NCI-H1048 (cell line): Measurements from ENCODE around the gene SARNP.
A peak's percentile ranks its signal among the peaks of the same experiment; 100 is the strongest.
"Not testable (repeated sequence)": the region's sequence is repeated elsewhere in the genome, so short reads cannot be mapped to it uniquely, and the experiment has no call there.

Experiments used
- DNase-seq: peaks from one replicate; lab custom pipeline; 2025; lab: John Stamatoyannopoulos, UW

SARNP gene

DNA sequence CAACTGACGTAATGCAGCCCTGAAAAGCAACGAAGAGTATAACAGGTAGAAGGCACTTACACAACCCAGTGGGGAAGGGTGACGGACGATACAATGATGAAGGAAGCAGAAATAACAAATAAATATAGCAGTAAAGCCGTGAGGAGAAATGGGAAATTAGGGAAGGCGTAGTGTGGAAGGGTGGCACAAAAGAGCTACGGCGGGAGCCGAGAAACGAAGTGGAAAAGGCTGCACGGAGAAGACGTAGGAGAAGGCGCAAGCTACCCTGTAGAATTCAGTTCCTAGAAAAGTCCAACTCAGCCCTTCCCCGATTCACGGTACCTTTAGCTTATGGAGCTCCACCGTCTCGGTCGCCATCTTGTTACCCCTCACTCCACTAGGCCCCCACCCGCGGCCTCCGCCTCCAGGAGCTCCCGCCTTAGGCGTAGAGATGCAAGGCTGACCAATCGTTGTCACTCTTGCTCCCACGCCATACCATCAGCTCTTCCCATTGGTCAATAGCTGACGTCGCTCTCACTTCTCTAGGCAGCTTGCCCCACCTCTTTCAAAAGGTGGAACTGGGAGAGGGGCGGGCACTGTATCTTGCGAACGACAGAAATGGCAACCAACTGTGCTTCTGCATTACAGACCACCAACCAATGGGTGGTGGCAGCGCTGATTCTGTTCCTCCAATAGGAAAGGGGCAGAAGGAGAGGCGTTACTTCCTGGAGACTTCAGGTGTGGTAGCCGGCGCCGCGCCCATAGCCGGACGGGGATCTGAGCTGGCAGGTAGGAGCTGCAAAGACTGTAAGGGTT, at the start of gene SARNP, which contains the start of gene ORMDL2:
SARNP (minus strand) TSS at position 380 of the 795 bp plus-strand sequence; CDS start at position 357, 23 bp downstream.
ORMDL2 (plus strand) TSS at position 697 of the 795 bp plus-strand sequence. CDS start 959 bp downstream, outside the sequence.
- DNase-seq, result peak; percentile 99

DNA sequence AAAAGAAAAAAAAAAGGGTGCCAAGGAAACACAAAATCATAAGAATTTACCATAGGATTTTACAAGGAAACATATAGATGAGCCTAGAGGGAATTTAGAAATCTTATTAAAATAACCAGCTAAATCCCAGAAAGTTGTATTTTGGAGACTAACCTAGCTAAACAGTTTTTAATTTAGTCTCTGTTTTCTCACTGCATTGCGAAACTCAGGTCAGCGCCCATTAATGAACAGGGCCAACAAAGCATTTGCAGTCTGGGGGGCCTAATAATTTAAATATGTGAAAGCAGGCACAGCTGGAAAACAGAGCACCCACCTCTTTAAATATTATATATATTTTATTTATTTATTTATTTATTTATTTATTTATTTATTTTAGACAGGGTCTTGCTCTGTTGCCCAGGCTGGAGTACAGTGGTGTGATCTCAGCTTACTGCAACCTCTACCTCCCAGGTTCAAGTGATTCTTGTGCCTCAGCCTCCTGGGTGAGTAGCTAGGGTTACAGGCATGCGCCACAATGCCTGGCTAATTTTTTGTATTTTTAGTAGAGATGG, 49.0 kb upstream of the SARNP start:
- not testable (repeated sequence) for DNase-seq

DNA sequence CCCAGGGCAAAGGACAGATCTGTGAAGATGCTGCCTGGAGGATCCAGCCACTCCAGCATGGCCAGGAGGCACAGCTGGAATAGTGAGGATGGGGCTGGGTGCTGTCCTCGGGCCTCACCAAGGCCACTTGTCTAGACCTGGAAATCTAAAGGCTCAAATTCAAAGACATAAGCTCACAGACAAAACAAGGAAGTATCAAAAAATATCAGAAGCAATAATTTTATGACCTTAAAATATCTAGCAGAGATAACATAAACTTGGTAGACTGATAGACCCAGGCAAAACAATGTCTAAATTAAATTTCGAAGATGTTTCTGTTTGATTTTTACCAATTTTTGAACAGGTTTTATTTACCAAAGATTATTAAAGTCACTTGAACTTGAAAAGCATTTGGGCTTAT, 47.8 kb upstream of the SARNP start:
- no peak for DNase-seq

- DNase-seq, result not testable (repeated sequence)
Observed at GRCh38 chr12:55862931-55863330, 45.4 kb upstream of the SARNP start.

GRCh38 chr12:55862286-55862685, 44.8 kb upstream of the SARNP start:
- no peak for DNase-seq

GRCh38 chr12:55861871-55862270, 44.3 kb upstream of the SARNP start:
- DNase-seq, result no peak

GRCh38 chr12:55861396-55861795, 43.9 kb upstream of the SARNP start:
- no peak for DNase-seq

DNA sequence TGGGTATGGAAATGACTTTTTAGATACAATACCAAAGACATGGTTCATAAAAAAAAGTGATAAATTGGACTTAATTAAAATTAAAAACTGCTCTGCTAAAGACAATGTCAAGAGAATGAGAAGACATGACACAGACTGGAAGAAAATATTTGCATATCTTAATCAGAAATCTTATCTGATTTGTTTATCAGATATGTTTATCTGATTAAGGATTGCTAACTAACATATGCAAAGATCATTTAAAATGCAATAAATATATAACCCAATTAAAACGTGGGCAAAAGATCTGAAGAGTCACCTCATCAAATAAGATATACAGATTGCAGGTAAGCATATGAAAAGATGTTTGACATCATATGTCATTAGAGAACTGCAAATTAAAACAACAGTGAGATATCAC, 35.2 kb upstream of the SARNP start:
- no peak for DNase-seq

DNA sequence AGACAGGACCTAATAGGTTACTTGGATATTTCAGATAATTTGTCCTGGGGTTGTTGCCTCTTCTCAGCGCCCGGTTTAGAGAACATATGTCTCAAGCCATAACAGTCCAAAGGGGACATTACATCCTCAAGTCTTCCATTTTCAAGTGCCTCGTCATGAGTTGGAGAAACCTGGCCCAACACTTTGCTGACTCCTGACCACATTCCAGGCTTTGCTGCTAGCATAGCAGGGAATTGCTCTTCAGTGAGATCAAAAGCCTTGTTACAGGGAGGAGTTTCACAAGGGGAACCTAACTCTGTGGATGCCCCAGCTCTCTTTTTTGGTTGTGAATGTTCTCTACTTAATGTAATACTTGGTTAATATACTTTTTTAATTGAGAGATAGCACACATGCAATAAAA, 33.4 kb upstream of the SARNP start:
- DNase-seq, result no peak

- no peak for DNase-seq
Observed at GRCh38 chr12:55850401-55850800, 32.9 kb upstream of the SARNP start.

DNA sequence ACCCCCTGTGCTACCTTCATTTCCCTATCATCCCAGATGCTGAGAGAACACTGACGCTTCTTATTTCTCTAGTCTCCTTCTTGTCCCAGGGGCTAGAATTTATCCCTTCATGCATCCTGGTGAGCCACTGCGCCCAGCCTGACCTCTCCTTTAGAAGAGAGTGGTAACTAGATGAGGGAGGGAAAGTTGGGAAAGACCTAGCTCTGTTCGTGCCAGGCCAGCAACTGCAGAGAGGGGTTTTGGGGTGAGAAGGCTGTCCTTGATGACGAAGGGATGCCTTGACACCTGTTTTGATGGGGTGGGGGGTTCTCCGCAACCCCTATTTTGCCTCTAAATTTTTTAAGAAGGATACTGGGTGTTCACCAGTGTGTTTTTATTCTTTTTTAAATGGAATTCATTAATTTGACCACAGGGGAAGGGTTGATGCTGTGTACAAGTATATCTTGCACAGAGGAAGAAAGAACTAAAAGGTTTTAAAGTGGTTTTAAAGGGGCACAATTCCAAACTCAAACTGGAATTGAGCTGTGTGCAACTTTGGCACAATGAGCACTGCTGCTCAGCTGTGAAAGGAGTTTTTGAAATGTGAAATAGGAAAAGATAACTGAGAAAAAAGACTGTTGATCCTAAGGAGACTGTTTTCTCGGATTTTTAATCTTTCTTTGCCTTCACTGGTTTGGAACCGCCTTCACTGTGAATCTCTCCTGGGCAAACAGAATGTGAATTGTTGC, 32.3 kb upstream of the SARNP start:
- no peak for DNase-seq

- no peak for DNase-seq
Observed at GRCh38 chr12:55847603-55848291, 30.2 kb upstream of the SARNP start.

- DNase-seq, result no peak
Observed at GRCh38 chr12:55847033-55847432, 29.5 kb upstream of the SARNP start.

DNA sequence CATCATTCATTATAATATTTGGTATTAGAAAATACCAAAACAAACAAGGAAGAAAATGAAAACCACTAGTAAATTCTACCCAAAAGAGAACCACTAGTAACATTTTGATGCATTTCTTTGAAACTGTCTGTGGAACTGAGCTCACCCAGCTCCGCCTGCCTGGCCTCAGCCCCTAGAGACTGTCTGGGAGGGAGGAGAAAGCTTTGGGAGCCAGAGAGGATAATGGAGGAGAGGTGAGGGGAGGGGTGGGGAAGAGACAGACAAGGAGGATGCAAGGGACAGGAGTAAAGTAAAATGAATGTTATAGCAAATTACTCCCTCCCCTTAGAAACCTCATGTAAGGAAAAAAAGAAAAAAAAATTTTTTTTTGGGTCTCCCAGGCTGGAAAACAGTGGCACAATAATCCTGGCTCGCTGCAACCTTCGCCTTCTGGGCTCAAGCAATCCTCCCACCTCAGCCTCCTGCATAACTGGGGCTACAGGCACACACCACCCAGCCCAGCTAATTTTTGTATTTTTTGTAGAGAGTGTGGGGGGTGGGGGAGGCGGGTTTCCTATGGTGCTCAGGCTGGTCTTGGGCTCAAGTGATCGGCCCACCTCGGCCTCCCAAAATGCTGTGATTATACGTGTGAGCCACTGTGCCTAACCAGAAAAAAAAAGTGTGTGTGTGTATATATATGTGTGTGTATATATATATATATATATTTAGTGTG, 28.4 kb upstream of the SARNP start:
- DNase-seq, result no peak

DNA sequence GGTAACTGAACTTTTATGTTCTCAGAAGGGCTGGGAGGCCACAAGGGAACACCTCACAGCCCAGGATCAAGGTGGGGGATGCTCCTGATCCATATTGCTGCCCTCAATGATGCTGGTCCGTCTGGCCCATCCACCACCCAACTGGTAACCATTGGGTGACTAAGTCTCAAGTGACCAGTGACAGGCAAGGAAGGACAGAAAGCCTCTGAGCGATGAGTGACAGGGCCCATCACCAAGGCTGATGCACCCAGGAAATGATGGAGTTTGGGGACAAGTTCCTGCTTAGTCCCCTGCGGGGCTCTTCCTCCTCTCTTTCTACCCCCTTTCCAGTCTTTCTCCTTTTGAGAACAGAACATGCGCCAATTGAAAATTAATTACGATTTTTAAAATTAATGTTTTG, 27.8 kb upstream of the SARNP start:
- no peak for DNase-seq

DNA sequence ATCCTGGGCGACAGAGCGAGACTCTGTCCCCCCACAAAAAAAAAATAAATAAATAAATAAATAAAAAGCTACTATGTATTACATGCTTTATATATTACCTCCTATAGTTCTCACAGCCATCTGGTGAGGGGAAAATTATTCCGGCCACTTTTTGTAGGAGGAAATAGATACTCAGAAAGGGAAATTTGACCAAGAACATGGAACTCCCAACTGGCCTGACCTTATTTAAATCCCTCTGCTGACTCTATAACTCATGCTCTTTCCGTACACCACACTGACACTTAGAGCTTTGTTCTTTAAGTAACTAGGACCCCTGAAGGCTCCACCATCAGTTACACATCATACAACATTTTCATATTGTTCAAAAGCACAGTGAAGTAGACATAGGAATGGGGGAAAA, 27.4 kb upstream of the SARNP start:
- DNase-seq, result no peak

DNA sequence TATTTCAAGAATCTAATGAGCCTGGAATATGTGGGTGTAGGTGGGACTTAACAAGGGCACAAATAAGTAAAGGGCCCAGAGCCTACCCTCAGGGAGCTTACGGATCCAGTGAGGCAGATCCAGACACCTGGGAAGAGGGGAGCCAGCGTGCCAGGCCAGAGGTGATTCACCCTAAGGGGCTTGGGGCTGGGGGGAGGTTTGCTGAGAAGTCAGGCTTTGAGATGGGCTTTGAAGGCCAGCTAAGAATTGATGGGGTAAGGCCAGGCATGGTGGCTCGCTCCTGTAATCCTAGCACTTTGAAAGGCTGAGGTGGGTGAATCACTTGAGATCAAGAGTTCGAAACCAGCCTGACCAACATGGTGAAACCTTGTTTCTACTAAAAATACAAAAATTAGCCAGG, 25.9 kb upstream of the SARNP start:
- no peak for DNase-seq

- no peak for DNase-seq
Observed at GRCh38 chr12:55842681-55843429, 25.3 kb upstream of the SARNP start, which contains the start of gene MMP19. TSS of gene MMP19 (minus strand) at chr12:55842936. CDS start at chr12:55842830, 106 bp downstream.

GRCh38 chr12:55840581-55841351, 23.2 kb upstream of the SARNP start:
- no peak for DNase-seq
